Activated T-cell treated with anti-CD3 and anti-CD28 coated beads for 1 hour (primary cell): Measurements from ENCODE around the gene C5.

Experiments used
- DNase-seq: peaks from one replicate; pipeline ENCODE4 v3.0.0-alpha.2; 2020; ENCODE audit warnings: low read depth

Gene C5

GRCh38 chr9:120924698-120925534 lies 125.2 kb downstream of the C5 start:
- peak; percentile 24 for DNase-seq

GRCh38 chr9:120923620-120924328 lies 126.3 kb downstream of the C5 start:
- DNase-seq = no peak

GRCh38 chr9:120922404-120923195 lies 127.5 kb downstream of the C5 start:
- DNase-seq = no peak

GRCh38 chr9:120921661-120922181 lies 128.4 kb downstream of the C5 start:
- DNase-seq = no peak

GRCh38 chr9:120920806-120921178 lies 129.3 kb downstream of the C5 start:
- DNase-seq = peak; percentile 19

GRCh38 chr9:120919843-120920805 lies 130.0 kb downstream of the C5 start:
- DNase-seq = no peak

- DNase-seq = peak; percentile 28
Measured at GRCh38 chr9:120918931-120919842, 130.9 kb downstream of the C5 start.

- no peak for DNase-seq
Measured at GRCh38 chr9:120917929-120918762, 131.9 kb downstream of the C5 start.

GRCh38 chr9:120916991-120917880 lies 132.8 kb downstream of the C5 start:
- no peak for DNase-seq

GRCh38 chr9:120916588-120916987 lies 133.5 kb downstream of the C5 start:
- DNase-seq = no peak

GRCh38 chr9:120915854-120916470 lies 134.1 kb downstream of the C5 start:
- DNase-seq = peak; percentile 38

GRCh38 chr9:120914953-120915352 lies 135.1 kb downstream of the C5 start:
- DNase-seq = no peak

GRCh38 chr9:120914396-120914795 lies 135.7 kb downstream of the C5 start:
- DNase-seq = peak; percentile 25

GRCh38 chr9:120913647-120914264 lies 136.3 kb downstream of the C5 start:
- DNase-seq = peak; percentile 39

- DNase-seq = peak; percentile 22
Measured at GRCh38 chr9:120912958-120913646, 137.0 kb downstream of the C5 start.

- no peak for DNase-seq
Measured at GRCh38 chr9:120911295-120911837, 138.7 kb downstream of the C5 start.
